Ovary (tissue), 9 donors: Measurements from ENCODE around the gene MMP27. TPM values are rescaled to one million over a fixed set of nuclear protein-coding genes. Genes with fewer than 3 reads are reported as not detected.

ENCODE experiments used
- DNase-seq, 5 donors: peaks; one replicate each; pipeline ENCODE4 v3.0.0-alpha.2; 2019 to 2020
- H3K27ac ChIP-seq, 2 donors: fragments of 200-600 bp; one replicate each; pipeline versions ENCODE4 v1.5.1 to v1.8.0; 2019 to 2022
- H3K27me3 ChIP-seq: fragments of 200-600 bp; one replicate; pipeline ENCODE4 v1.8.0; 2022
- H3K36me3 ChIP-seq: fragments of 200-600 bp; sonication (generic); one replicate; pipeline ENCODE4 v1.5.1; 2019
- H3K4me1 ChIP-seq: one replicate; pipeline ENCODE4 v1.8.1; 2013; ENCODE audit warnings: mild to moderate bottlenecking, moderate library complexity; ENCODE audit not compliant: insufficient read depth
- H3K4me3 ChIP-seq: fragments of 200-600 bp; sonication (generic); one replicate; pipeline ENCODE4 v1.5.1; 2017
- H3K9me3 ChIP-seq, 2 donors: fragments of 200-600 bp in 1 of 2; sonication (generic) in 1 of 2; one replicate each; pipeline versions ENCODE4 v1.5.1 to v1.8.1; 2013 to 2019; ENCODE audit warnings: mild to moderate bottlenecking in 1 of 2, moderate library complexity in 1 of 2
- EP300 ChIP-seq: sonication (generic); formaldehyde crosslinking; IDR thresholded peaks from one replicate; pipeline ENCODE4 v1.6.1; 2017; ENCODE audit warnings: antibody characterized with exemption
- POLR2A ChIP-seq: fragments of 450-650 bp; IDR thresholded peaks from one replicate; pipeline ENCODE4 v1.6.1; 2017; ENCODE audit warnings: antibody characterized with exemption, mild to moderate bottlenecking, moderate library complexity
- WGBS, 3 donors: extraction: QIAGEN DNeasy Blood & Tissue Kit in 1 of 3; methylation state at CpG; one replicate each; pipeline versions ENCODE4 v1.1.5 to v1.1.7; 2013 to 2017; 5-methylcytosine and 5-hydroxymethylcytosine counted together
- intact Hi-C, 4 donors: fragments of 100-400 bp; cut with DNase I; formaldehyde crosslinking; loops; one replicate each; pipeline versions ENCODE4 v1.11.0 to v1.15.1; 2022 to 2023
- polyA plus RNA-seq, 2 donors: library from polyadenylated mRNA; stranded (reverse); fragments of 200-250 nt in 1 of 2; fragments of 350-450 nt in 1 of 2; fragmentation: Illumina TruSeq in 1 of 2; extraction: RNeasy Lipid Tissue Mini Kit (QIAGEN cat#74804) in 1 of 2; gene quantifications; one replicate each; pipeline ENCODE4 v1.2.3, GENCODE V29; 2013 to 2014
- total RNA-seq, 7 donors: library from RNA; depleted of rRNA in 2 of 7; stranded (reverse); fragments of >200 nt in 2 of 7; fragmentation: NEBNext Ultra II Directional in 3 of 7; extraction: Animal tissue kit (Norgen Biotek cat#: 25700) in 3 of 7; gene quantifications; one replicate each; pipeline versions ENCODE4 v1.1.0 to v1.2.4, GENCODE V29; 2016 to 2023
- TF ChIP-seq, protein P1 (sequence below), 3 donors: fragments of 450-650 bp in 2 of 3; fragments of 200-600 bp in 1 of 3; IDR thresholded peaks; one replicate each; pipeline versions ENCODE4 v1.5.1 to v1.8.0; 2016 to 2022; ENCODE audit warnings: antibody characterized with exemption in 3 of 3, mild to moderate bottlenecking in 1 of 3
- donor health status: DM: no; HTN: no; CAD: no; lungs with moderate emphysema.
- donor health status: DM: no; HTN: no; CAD: no.
- donor health status: Bipolar disorder and iron deficiency.
- donor health status: DM: yes; HTN: yes; CAD: no.
- donor health status: DM: no; HTN: no; CAD: no.
- donor health status: DM: yes; HTN: yes; CAD: no.

MMP27 gene
- total and polyA plus RNA-seq, 9 donors, result 0.12 TPM; not detected in 8

DNA sequence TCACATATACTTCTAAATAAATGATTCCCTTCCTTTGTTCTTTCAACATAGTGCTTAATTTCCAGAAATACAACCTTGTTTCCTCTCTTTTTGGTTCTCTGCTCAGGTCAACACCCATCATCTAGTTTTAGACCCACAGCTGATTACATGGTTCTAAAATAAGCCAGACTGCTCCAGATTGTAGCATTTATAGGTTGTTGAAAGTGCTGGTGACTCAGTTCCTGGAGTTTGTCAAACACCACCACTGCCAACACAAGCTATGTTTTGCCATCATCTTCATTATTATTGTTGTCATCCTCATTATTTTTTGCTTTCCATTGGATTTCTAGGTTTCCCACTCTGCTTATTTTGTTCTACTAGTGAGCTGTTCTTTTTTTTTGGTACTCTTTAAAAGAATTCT, 58.1 kb downstream of the MMP27 start:
- no peaks in the 10 kb centered on the region for H3K9me3 ChIP-seq
- no peak for DNase-seq

DNA sequence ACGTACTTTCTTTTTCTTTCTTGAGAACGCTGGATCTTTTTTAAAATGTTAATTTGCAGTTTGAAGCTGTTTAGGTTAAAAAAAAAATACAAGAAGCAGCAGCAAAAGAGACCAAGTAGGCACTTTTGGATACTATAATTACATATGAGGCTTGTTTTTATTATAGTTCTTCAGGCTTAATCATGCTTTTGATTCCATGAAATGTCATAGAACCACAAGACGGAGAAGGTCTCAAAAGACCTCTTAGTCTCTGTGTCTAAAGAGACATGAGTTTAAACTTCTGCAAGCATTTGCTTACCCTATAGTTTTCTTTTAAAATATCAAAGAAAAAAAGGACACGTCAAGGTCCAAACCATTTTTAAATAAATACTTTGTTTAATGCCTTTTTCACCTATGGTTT, 61.6 kb downstream of the MMP27 start:
- Histone ChIP-seq H3K4me1 (no peaks in the 10 kb centered on the region), H3K27me3 (no peaks in the 10 kb centered on the region)
- WGBS, 3 donors, result 82 to 92% (median 87%) methylated on average over 4 of the region's 4 CpGs

More for the DNA sequence above, 58.1 kb downstream of the MMP27 start:
- H3K27ac ChIP-seq, result no peak overlapping the region
- no peaks in the 10 kb centered on the region for H3K36me3 ChIP-seq
- H3K4me1 ChIP-seq, result no peaks in the 10 kb centered on the region
- TF ChIP-seq POLR2A, result no peak
- no peak for TF ChIP-seq EP300
- TF ChIP-seq, protein P1, sequence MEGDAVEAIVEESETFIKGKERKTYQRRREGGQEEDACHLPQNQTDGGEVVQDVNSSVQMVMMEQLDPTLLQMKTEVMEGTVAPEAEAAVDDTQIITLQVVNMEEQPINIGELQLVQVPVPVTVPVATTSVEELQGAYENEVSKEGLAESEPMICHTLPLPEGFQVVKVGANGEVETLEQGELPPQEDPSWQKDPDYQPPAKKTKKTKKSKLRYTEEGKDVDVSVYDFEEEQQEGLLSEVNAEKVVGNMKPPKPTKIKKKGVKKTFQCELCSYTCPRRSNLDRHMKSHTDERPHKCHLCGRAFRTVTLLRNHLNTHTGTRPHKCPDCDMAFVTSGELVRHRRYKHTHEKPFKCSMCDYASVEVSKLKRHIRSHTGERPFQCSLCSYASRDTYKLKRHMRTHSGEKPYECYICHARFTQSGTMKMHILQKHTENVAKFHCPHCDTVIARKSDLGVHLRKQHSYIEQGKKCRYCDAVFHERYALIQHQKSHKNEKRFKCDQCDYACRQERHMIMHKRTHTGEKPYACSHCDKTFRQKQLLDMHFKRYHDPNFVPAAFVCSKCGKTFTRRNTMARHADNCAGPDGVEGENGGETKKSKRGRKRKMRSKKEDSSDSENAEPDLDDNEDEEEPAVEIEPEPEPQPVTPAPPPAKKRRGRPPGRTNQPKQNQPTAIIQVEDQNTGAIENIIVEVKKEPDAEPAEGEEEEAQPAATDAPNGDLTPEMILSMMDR (IDR thresholded peaks at IDR 0.05), result no peak
- H3K27me3 ChIP-seq, result no peaks in the 10 kb centered on the region
- H3K4me3 ChIP-seq, result no peak overlapping the region
- intact Hi-C loops, result no loop called here

More for the DNA sequence above, 61.6 kb downstream of the MMP27 start:
- no peak overlapping the region for H3K4me3 ChIP-seq
- intact Hi-C loops, result no loop called here
- DNase-seq, result no peak
- no peak overlapping the region for H3K27ac ChIP-seq
- no peaks in the 10 kb centered on the region for H3K36me3 ChIP-seq
- H3K9me3 ChIP-seq, result no peaks in the 10 kb centered on the region
- TF ChIP-seq POLR2A, result no peak
- TF ChIP-seq, protein P1 (IDR thresholded peaks at IDR 0.05), result no peak

Other genes with a start within 250 kb of the MMP27 start
- gene MMP7, start 175.0 kb downstream of the MMP27 start, total RNA-seq, result 10 to 100 TPM in 1 of 7 donors, 1 to 10 TPM in 4, under 1 TPM in 1, not detected in 1; 0.50 to 66.3 (median 4.5) TPM
- under 1 TPM; 0.33 to 0.48 TPM for gene MMP7, start 175.0 kb downstream of the MMP27 start, polyA plus RNA-seq
- gene MMP20, start 80.4 kb downstream of the MMP27 start, total RNA-seq, result not detected
- gene MMP20, start 80.4 kb downstream of the MMP27 start, polyA plus RNA-seq, result not detected
- gene MMP8, start 19.2 kb upstream of the MMP27 start, total RNA-seq, result not detected
- under 1 TPM in 1 of 2 donors, not detected in 1; 0.02 TPM for gene MMP8, start 19.2 kb upstream of the MMP27 start, polyA plus RNA-seq
- gene MMP10, start 74.9 kb upstream of the MMP27 start, total RNA-seq, result 1 to 10 TPM in 1 of 7 donors, not detected in 6; 1.1 TPM
- gene MMP10, start 74.9 kb upstream of the MMP27 start, polyA plus RNA-seq, result under 1 TPM in 1 of 2 donors, not detected in 1; 0.61 TPM
- under 1 TPM in 1 of 7 donors, not detected in 6; 0.18 TPM for gene MMP1, start 92.4 kb upstream of the MMP27 start, total RNA-seq
- gene MMP1, start 92.4 kb upstream of the MMP27 start, polyA plus RNA-seq, result under 1 TPM in 1 of 2 donors, not detected in 1; 0.25 TPM
- gene MMP3, start 137.8 kb upstream of the MMP27 start, total RNA-seq, result under 1 TPM in 1 of 7 donors, not detected in 6; 0.37 TPM
- under 1 TPM; 0.04 to 0.35 TPM for gene MMP3, start 137.8 kb upstream of the MMP27 start, polyA plus RNA-seq
- not detected for gene MMP12, start 169.2 kb upstream of the MMP27 start, total RNA-seq
- not detected for gene MMP12, start 169.2 kb upstream of the MMP27 start, polyA plus RNA-seq
- gene MMP13, start 250.0 kb upstream of the MMP27 start, total RNA-seq, result not detected
- not detected for gene MMP13, start 250.0 kb upstream of the MMP27 start, polyA plus RNA-seq